HG03025 (cell line): ENCODE measurements around the gene DDAH2.

Experiments
- ATAC-seq: cut with Tn5 transposase; IDR thresholded peaks from one replicate; pipeline ENCODE4 v1.9.1; 2021; ENCODE audit warnings: mild to moderate bottlenecking, moderate library complexity; ENCODE audit not compliant: unreplicated experiment, low FRiP score

Gene DDAH2

GRCh38 chr6:31728767-31729514 is at the start of gene DDAH2:
TSS of gene DDAH2 (minus strand) at chr6:31729299. CDS start at chr6:31729161, 138 bp downstream.
- ATAC-seq: no peak

GRCh38 chr6:31778193-31778592 is 49.1 kb upstream of the DDAH2 start:
- no peak for ATAC-seq

GRCh38 chr6:31777667-31778050 is 48.6 kb upstream of the DDAH2 start:
- ATAC-seq: no peak

GRCh38 chr6:31776989-31777666 is 48.0 kb upstream of the DDAH2 start, which contains the start of gene VWA7:
TSS of gene VWA7 (minus strand) at chr6:31777328. CDS start at chr6:31776779, 549 bp downstream.
- ATAC-seq: no peak

- no peak for ATAC-seq
These were observed 47.4 kb upstream of the DDAH2 start for GRCh38 chr6:31776485-31776988.

GRCh38 chr6:31775633-31776484 is 46.8 kb upstream of the DDAH2 start:
- no peak for ATAC-seq

GRCh38 chr6:31775184-31775583 is 46.1 kb upstream of the DDAH2 start:
- no peak for ATAC-seq

GRCh38 chr6:31771992-31772358 is 42.9 kb upstream of the DDAH2 start:
- no peak for ATAC-seq

- no peak for ATAC-seq
These were observed 41.8 kb upstream of the DDAH2 start for GRCh38 chr6:31770860-31771259.

- ATAC-seq: no peak
These were observed 40.7 kb upstream of the DDAH2 start for GRCh38 chr6:31769684-31770371.

GRCh38 chr6:31768363-31769257 is 39.5 kb upstream of the DDAH2 start:
- no peak for ATAC-seq

- ATAC-seq: no peak
These were observed 38.1 kb upstream of the DDAH2 start for GRCh38 chr6:31767096-31767645.

- ATAC-seq: no peak
These were observed 37.1 kb upstream of the DDAH2 start for GRCh38 chr6:31765910-31766794.

- ATAC-seq: no peak
These were observed 36.4 kb upstream of the DDAH2 start for GRCh38 chr6:31765559-31765909.

- ATAC-seq: no peak
These were observed 35.1 kb upstream of the DDAH2 start for GRCh38 chr6:31764198-31764597.

- no peak for ATAC-seq
These were observed 34.5 kb upstream of the DDAH2 start for GRCh38 chr6:31763619-31763940.

GRCh38 chr6:31762878-31763618 is 33.9 kb upstream of the DDAH2 start:
- no peak for ATAC-seq

GRCh38 chr6:31762356-31762755 is 33.3 kb upstream of the DDAH2 start, which contains the start of gene SAPCD1:
TSS of gene SAPCD1 (plus strand) at chr6:31762656. CDS start at chr6:31763055, 399 bp downstream.
- no peak for ATAC-seq
